Tibial nerve (tissue), 4 donors: ENCODE data around the gene MAGEA8.

Source experiments
- CTCF ChIP-seq, 5 experiments: fragments of 200-600 bp in 3 of 5; fragments of 450-650 bp in 2 of 5; sonication (generic) in 3 of 5; IDR thresholded peaks; one replicate each; pipeline ENCODE4 v1.5.1; 2016 to 2019; ENCODE audit warnings: antibody characterized with exemption in 5 of 5, mild to moderate bottlenecking in 3 of 5, moderate library complexity in 2 of 5
- EP300 ChIP-seq, 2 donors: sonication (generic); formaldehyde crosslinking; IDR thresholded peaks; one replicate each; pipeline ENCODE4 v1.6.1; 2017; ENCODE audit warnings: antibody characterized with exemption in 2 of 2, mild to moderate bottlenecking in 1 of 2
- POLR2A ChIP-seq, 2 donors: fragments of 450-650 bp; IDR thresholded peaks; one replicate each; pipeline ENCODE4 v1.6.1; 2017; ENCODE audit warnings: antibody characterized with exemption in 2 of 2, mild to moderate bottlenecking in 2 of 2, moderate library complexity in 2 of 2

DNA sequence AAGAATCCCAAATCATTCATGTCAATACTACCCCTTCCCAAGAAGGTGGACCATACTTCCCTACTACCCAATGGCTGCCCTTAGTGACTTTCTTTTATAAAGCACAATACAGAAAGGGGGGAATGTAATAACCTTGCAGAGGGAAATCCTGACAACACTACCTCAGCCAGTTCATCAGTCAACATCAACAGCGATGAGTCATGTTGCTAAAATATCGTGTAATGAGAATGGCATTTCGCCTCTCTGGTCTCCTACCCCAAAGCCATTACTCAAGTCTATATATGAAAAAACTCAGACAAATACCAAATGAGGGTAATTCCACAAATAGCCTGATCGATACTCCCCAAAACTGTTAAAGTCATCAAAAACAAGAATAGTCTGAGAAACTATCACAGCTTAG, 3.3 kb upstream of the MAGEA8 start:
- TF ChIP-seq POLR2A (IDR thresholded peaks at IDR 0.05) (no peak), CTCF (IDR thresholded peaks at IDR 0.05) (no peak), EP300 (IDR thresholded peaks at IDR 0.05) (no peak)
